ENCODE measurements around the gene OPA3.

OPA3 gene

GRCh38 chr19:45577111-45577905 is 7.3 kb downstream of the OPA3 start:
- H3K9ac ChIP-seq (ENCODE audit: low read depth, low read length, poor library complexity) = no peak overlapping the region
- no peak overlapping the region for H2BK120ac ChIP-seq (ENCODE audit: low read depth, low read length)
- no peak overlapping the region for H2BK15ac ChIP-seq (ENCODE audit: low read length)
- no peak overlapping the region for H4K8ac ChIP-seq (ENCODE audit: low read depth, low read length)
- no peak overlapping the region for H2AFZ ChIP-seq (ENCODE audit: low read length)
- H4K91ac ChIP-seq (ENCODE audit: low read depth, low read length, poor library complexity) = no peak overlapping the region
- no peak overlapping the region for H2BK12ac ChIP-seq (ENCODE audit: low read length)
- H3K4ac ChIP-seq (ENCODE audit: low read length) = no peak overlapping the region
- no peak overlapping the region for H3K14ac ChIP-seq (ENCODE audit: low read length)
- no CpG with 5 or more reads among the region's 11 CpGs for WGBS, 2 donors (ENCODE audit: extremely low coverage in 2 of 2, insufficient read length in 2 of 2, insufficient replicate concordance in 1 of 2)
- H3K23ac ChIP-seq (ENCODE audit: low read depth, low read length, poor library complexity) = no peak overlapping the region
- DNase-seq (ENCODE audit: low spot score) = no peak
- H3K9me3 ChIP-seq (replicated peaks in 1 of 2; ENCODE audit: control insufficient read depth in 2 of 2, insufficient read depth in 1 of 2, low read depth in 1 of 2, low read length in 2 of 2) = no peaks in the 10 kb centered on the region
- peaks cover 0 to 3% of the 10 kb centered on the region in 2 donors for H3K36me3 ChIP-seq (replicated peaks in 1 of 2; ENCODE audit: control insufficient read depth in 2 of 2, insufficient read depth in 2 of 2, low read length in 2 of 2)
- no peak overlapping the region for H3K4me2 ChIP-seq (ENCODE audit: insufficient read depth, low read length, poor library complexity, severe bottlenecking)
- H3K4me3 ChIP-seq (ENCODE audit: low read length in 2 of 2) = no peak overlapping the region
- H3K79me1 ChIP-seq (ENCODE audit: low read depth, low read length) = peaks cover 2% of the 10 kb centered on the region
- no peaks in the 10 kb centered on the region for H3K27me3 ChIP-seq (ENCODE audit: control insufficient read depth in 3 of 3, insufficient read depth in 3 of 3, low read depth in 1 of 3, low read length in 3 of 3)
- H3K27ac ChIP-seq (replicated peaks; ENCODE audit: low read length) = no peak overlapping the region
- no peak overlapping the region for H2AK5ac ChIP-seq (ENCODE audit: low read depth, low read length)
- H3K4me1 ChIP-seq (ENCODE audit: control insufficient read depth in 2 of 2, insufficient read depth in 1 of 2, low read depth in 1 of 2, low read length in 2 of 2) = peaks cover 0 to 3% of the 10 kb centered on the region in 2 donors
- no peak overlapping the region for H2BK5ac ChIP-seq (ENCODE audit: low read length)
- no peak overlapping the region for H3K18ac ChIP-seq (ENCODE audit: low read length)

GRCh38 chr19:45576682-45577081 is 7.9 kb downstream of the OPA3 start:
- no peak overlapping the region for H3K9ac ChIP-seq (ENCODE audit: low read depth, low read length, poor library complexity)
- H3K79me1 ChIP-seq (ENCODE audit: low read depth, low read length) = peaks cover 2% of the 10 kb centered on the region
- no peak for DNase-seq (ENCODE audit: low spot score)
- H3K14ac ChIP-seq (ENCODE audit: low read length) = no peak overlapping the region
- H2BK15ac ChIP-seq (ENCODE audit: low read length) = no peak overlapping the region
- H2AK5ac ChIP-seq (ENCODE audit: low read depth, low read length) = no peak overlapping the region
- H3K36me3 ChIP-seq (replicated peaks in 1 of 2; ENCODE audit: control insufficient read depth in 2 of 2, insufficient read depth in 2 of 2, low read length in 2 of 2) = peaks cover 0 to 3% of the 10 kb centered on the region in 2 donors
- no CpG with 5 or more reads among the region's 3 CpGs for WGBS, 2 donors (ENCODE audit: extremely low coverage in 2 of 2, insufficient read length in 2 of 2, insufficient replicate concordance in 1 of 2)
- no peak overlapping the region for H2BK12ac ChIP-seq (ENCODE audit: low read length)
- H3K27ac ChIP-seq (replicated peaks; ENCODE audit: low read length) = no peak overlapping the region
- no peak overlapping the region for H2AFZ ChIP-seq (ENCODE audit: low read length)
- no peak overlapping the region for H3K4me2 ChIP-seq (ENCODE audit: insufficient read depth, low read length, poor library complexity, severe bottlenecking)
- no peak overlapping the region for H3K18ac ChIP-seq (ENCODE audit: low read length)
- H2BK120ac ChIP-seq (ENCODE audit: low read depth, low read length) = no peak overlapping the region
- no peaks in the 10 kb centered on the region for H3K27me3 ChIP-seq (ENCODE audit: control insufficient read depth in 3 of 3, insufficient read depth in 3 of 3, low read depth in 1 of 3, low read length in 3 of 3)
- no peak overlapping the region for H4K91ac ChIP-seq (ENCODE audit: low read depth, low read length, poor library complexity)
- no peak overlapping the region for H3K4ac ChIP-seq (ENCODE audit: low read length)
- peaks cover 0 to 3% of the 10 kb centered on the region in 2 donors for H3K4me1 ChIP-seq (ENCODE audit: control insufficient read depth in 2 of 2, insufficient read depth in 1 of 2, low read depth in 1 of 2, low read length in 2 of 2)
- no peak overlapping the region for H4K8ac ChIP-seq (ENCODE audit: low read depth, low read length)
- no peak overlapping the region for H3K23ac ChIP-seq (ENCODE audit: low read depth, low read length, poor library complexity)
- no peaks in the 10 kb centered on the region for H3K9me3 ChIP-seq (replicated peaks in 1 of 2; ENCODE audit: control insufficient read depth in 2 of 2, insufficient read depth in 1 of 2, low read depth in 1 of 2, low read length in 2 of 2)
- H2BK5ac ChIP-seq (ENCODE audit: low read length) = no peak overlapping the region
- H3K4me3 ChIP-seq (ENCODE audit: low read length in 2 of 2) = no peak overlapping the region

- Histone ChIP-seq H3K79me1 (ENCODE audit: low read depth, low read length) (no peaks in the 10 kb centered on the region), H3K9me3 (replicated peaks in 1 of 2; ENCODE audit: control insufficient read depth in 2 of 2, insufficient read depth in 1 of 2, low read depth in 1 of 2, low read length in 2 of 2) (no peaks in the 10 kb centered on the region), H3K4me2 (ENCODE audit: insufficient read depth, low read length, poor library complexity, severe bottlenecking) (no peak overlapping the region), H3K27ac (replicated peaks; ENCODE audit: low read length) (no peak overlapping the region), H3K18ac (ENCODE audit: low read length) (no peak overlapping the region), H3K23ac (ENCODE audit: low read depth, low read length, poor library complexity) (no peak overlapping the region), H3K27me3 (ENCODE audit: control insufficient read depth in 3 of 3, insufficient read depth in 3 of 3, low read depth in 1 of 3, low read length in 3 of 3) (no peaks in the 10 kb centered on the region), H3K9ac (ENCODE audit: low read depth, low read length, poor library complexity) (no peak overlapping the region), H2BK15ac (ENCODE audit: low read length) (no peak overlapping the region), H2BK12ac (ENCODE audit: low read length) (no peak overlapping the region), H4K91ac (ENCODE audit: low read depth, low read length, poor library complexity) (no peak overlapping the region), H3K14ac (ENCODE audit: low read length) (no peak overlapping the region), H2BK5ac (ENCODE audit: low read length) (no peak overlapping the region), H3K4me1 (ENCODE audit: control insufficient read depth in 2 of 2, insufficient read depth in 1 of 2, low read depth in 1 of 2, low read length in 2 of 2) (peaks cover 0 to 3% of the 10 kb centered on the region in 2 donors), H3K36me3 (replicated peaks in 1 of 2; ENCODE audit: control insufficient read depth in 2 of 2, insufficient read depth in 2 of 2, low read length in 2 of 2) (no peaks in the 10 kb centered on the region), H3K4ac (ENCODE audit: low read length) (no peak overlapping the region), H3K4me3 (ENCODE audit: low read length in 2 of 2) (no peak overlapping the region), H2AK5ac (ENCODE audit: low read depth, low read length) (no peak overlapping the region), H2AFZ (ENCODE audit: low read length) (no peak overlapping the region), H2BK120ac (ENCODE audit: low read depth, low read length) (no peak overlapping the region), H4K8ac (ENCODE audit: low read depth, low read length) (no peak overlapping the region)
- no CpG with 5 or more reads among the region's 5 CpGs for WGBS, 2 donors (ENCODE audit: extremely low coverage in 2 of 2, insufficient read length in 2 of 2, insufficient replicate concordance in 1 of 2)
- no peak for DNase-seq (ENCODE audit: low spot score)
Measured at GRCh38 chr19:45575216-45575615, 9.4 kb downstream of the OPA3 start.

GRCh38 chr19:45574526-45574925 is 10.1 kb downstream of the OPA3 start:
- Histone ChIP-seq H3K18ac (ENCODE audit: low read length) (no peak overlapping the region), H2AK5ac (ENCODE audit: low read depth, low read length) (peak overlapping the region; percentile 9), H3K27me3 (ENCODE audit: control insufficient read depth in 3 of 3, insufficient read depth in 3 of 3, low read depth in 1 of 3, low read length in 3 of 3) (no peaks in the 10 kb centered on the region), H3K9me3 (replicated peaks in 1 of 2; ENCODE audit: control insufficient read depth in 2 of 2, insufficient read depth in 1 of 2, low read depth in 1 of 2, low read length in 2 of 2) (no peaks in the 10 kb centered on the region), H3K23ac (ENCODE audit: low read depth, low read length, poor library complexity) (no peak overlapping the region), H3K9ac (ENCODE audit: low read depth, low read length, poor library complexity) (no peak overlapping the region), H2AFZ (ENCODE audit: low read length) (no peak overlapping the region), H3K4me3 (ENCODE audit: low read length in 2 of 2) (peak overlapping the region in 1 of 2 donors; percentile 40), H3K4me1 (ENCODE audit: control insufficient read depth in 2 of 2, insufficient read depth in 1 of 2, low read depth in 1 of 2, low read length in 2 of 2) (peaks cover 0 to 3% of the 10 kb centered on the region in 2 donors), H2BK12ac (ENCODE audit: low read length) (no peak overlapping the region), H4K91ac (ENCODE audit: low read depth, low read length, poor library complexity) (no peak overlapping the region), H3K4ac (ENCODE audit: low read length) (no peak overlapping the region), H3K27ac (replicated peaks; ENCODE audit: low read length) (no peak overlapping the region), H3K4me2 (ENCODE audit: insufficient read depth, low read length, poor library complexity, severe bottlenecking) (no peak overlapping the region), H3K14ac (ENCODE audit: low read length) (no peak overlapping the region), H2BK120ac (ENCODE audit: low read depth, low read length) (no peak overlapping the region), H2BK5ac (ENCODE audit: low read length) (no peak overlapping the region), H4K8ac (ENCODE audit: low read depth, low read length) (no peak overlapping the region), H3K36me3 (replicated peaks in 1 of 2; ENCODE audit: control insufficient read depth in 2 of 2, insufficient read depth in 2 of 2, low read length in 2 of 2) (no peaks in the 10 kb centered on the region), H3K79me1 (ENCODE audit: low read depth, low read length) (no peaks in the 10 kb centered on the region), H2BK15ac (ENCODE audit: low read length) (no peak overlapping the region)
- DNase-seq (ENCODE audit: low spot score) = no peak
- no CpG with 5 or more reads among the region's 4 CpGs for WGBS, 2 donors (ENCODE audit: extremely low coverage in 2 of 2, insufficient read length in 2 of 2, insufficient replicate concordance in 1 of 2)
